Measurements from ENCODE around the gene NSMF. TPM values are rescaled to one million over a fixed set of nuclear protein-coding genes. Genes with fewer than 3 reads are reported as not detected.

The NSMF gene
- total and polyA plus RNA-seq, 2 of the 8 experiments (the other 6 are each of a cell fraction or from before 2014, with no cell fraction given), result 56.7 to 65.1 TPM

DNA sequence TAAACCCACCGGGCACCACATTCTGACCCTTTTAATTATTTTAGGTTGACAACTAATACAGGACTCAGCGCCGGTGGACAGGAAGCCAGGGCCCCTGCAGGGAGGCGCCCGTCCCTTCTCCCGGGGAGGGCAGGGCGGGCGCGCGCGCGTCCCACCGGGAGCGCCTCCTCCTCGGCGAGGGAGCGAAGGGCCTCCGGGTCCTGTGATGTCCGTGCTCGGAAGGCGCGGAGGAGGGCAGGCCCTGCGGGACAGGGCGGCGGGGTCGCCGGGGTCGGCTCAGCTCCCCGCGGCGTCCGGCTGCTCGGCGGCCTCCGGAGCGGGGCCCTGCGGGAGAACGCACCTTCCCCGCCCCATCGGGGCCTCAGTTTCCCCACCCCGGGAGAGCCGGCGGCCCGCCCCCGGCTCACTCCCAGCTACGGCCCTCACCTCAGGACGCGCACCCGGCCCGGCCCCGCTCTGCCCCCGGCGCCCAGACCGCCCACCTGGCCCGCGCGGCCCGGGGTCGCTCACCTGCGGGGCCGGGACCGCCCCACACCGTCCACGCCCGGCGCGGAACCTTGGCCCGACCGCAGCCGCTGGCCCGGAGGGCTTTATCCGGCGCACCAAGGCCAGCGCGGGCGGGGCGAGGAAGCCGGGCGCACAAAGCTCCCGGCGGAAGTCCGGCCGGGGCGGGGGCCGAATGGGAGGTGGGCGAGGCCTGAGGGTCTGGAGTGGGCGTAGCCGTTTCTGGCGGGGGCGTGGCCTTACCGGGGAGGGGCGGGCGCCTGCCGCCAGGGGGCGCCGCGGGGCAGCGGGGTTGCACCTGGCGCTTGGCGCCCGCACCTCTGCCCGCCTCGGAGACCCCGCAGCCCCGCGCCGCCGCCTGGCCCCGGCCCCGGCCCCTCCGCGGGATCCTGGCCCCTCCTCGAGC is 36.3 kb downstream of the NSMF start, which contains the start of the genes EXD3 and NOXA1 (continued):
- no peak for TF ChIP-seq SIRT6 (IDR thresholded peaks at IDR 0.05; ENCODE audit: low read length)
- TF ChIP-seq, protein P1, sequence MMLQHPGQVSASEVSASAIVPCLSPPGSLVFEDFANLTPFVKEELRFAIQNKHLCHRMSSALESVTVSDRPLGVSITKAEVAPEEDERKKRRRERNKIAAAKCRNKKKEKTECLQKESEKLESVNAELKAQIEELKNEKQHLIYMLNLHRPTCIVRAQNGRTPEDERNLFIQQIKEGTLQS (IDR thresholded peaks at IDR 0.05; ENCODE audit: insufficient read depth, low read depth, low read length), result no peak
- TF ChIP-seq, protein P2, sequence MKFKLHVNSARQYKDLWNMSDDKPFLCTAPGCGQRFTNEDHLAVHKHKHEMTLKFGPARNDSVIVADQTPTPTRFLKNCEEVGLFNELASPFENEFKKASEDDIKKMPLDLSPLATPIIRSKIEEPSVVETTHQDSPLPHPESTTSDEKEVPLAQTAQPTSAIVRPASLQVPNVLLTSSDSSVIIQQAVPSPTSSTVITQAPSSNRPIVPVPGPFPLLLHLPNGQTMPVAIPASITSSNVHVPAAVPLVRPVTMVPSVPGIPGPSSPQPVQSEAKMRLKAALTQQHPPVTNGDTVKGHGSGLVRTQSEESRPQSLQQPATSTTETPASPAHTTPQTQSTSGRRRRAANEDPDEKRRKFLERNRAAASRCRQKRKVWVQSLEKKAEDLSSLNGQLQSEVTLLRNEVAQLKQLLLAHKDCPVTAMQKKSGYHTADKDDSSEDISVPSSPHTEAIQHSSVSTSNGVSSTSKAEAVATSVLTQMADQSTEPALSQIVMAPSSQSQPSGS (IDR thresholded peaks at IDR 0.05; ENCODE audit: low read length), result no peak
- peak in 1 of 2 experiments; percentile 84; a peak in 1 of 4 replicates for TF ChIP-seq HDAC2 (IDR thresholded peaks at IDR 0.05; ENCODE audit: borderline replicate concordance in 1 of 2, low read depth in 2 of 2, low read length in 2 of 2)
- TF ChIP-seq ZNF274 (IDR thresholded peaks at IDR 0.05; ENCODE audit: borderline replicate concordance, extremely low read depth, low read length), result no peak
- 0 out of 2 replicates have a peak, but pooled peaks have one; percentile 27 for TF ChIP-seq YY1 (IDR thresholded peaks at IDR 0.05; ENCODE audit: low read depth, low read length)
- TF ChIP-seq TAF1 (IDR thresholded peaks at IDR 0.05; ENCODE audit: low read depth, low read length), result peak; percentile 68
- 0 out of 2 replicates have a peak, but pooled peaks have one; percentile 52 for TF ChIP-seq SP1 (IDR thresholded peaks at IDR 0.05; ENCODE audit: low read depth, low read length)
- TF ChIP-seq JUND (IDR thresholded peaks at IDR 0.05; ENCODE audit: low read length), result no peak
- TF ChIP-seq CBX5 (IDR thresholded peaks at IDR 0.05; ENCODE audit: low read depth, low read length), result no peak
- TF ChIP-seq BRCA1 (IDR thresholded peaks at IDR 0.05; ENCODE audit: low read depth, low read length), result no peak
- TF ChIP-seq FOSL1 (IDR thresholded peaks at IDR 0.05; ENCODE audit: insufficient read depth, low read depth, low read length), result no peak
- TF ChIP-seq TAF7 (optimal IDR thresholded peaks at IDR 0.05; ENCODE audit: borderline replicate concordance, low read depth, low read length), result peak; percentile 85
- peak; percentile 95 for TF ChIP-seq GABPA (IDR thresholded peaks at IDR 0.05; ENCODE audit: borderline replicate concordance, insufficient read depth, low read length)
- no peak for TF ChIP-seq CTBP2 (IDR thresholded peaks at IDR 0.05; ENCODE audit: borderline replicate concordance, insufficient read depth, insufficient read length, low read length)
- TF ChIP-seq SIN3A (conservative IDR thresholded peaks at IDR 0.05 in 1 of 2, IDR thresholded peaks at IDR 0.05 in 1 of 2; ENCODE audit: low read depth in 1 of 2, low read length in 2 of 2), result peak; percentile 87 to 93; a peak in 3 of 4 replicates
- peak; percentile 28; the same call in 1 of the 2 replicates for TF ChIP-seq CREB1 (IDR thresholded peaks at IDR 0.05)
- TF ChIP-seq KDM5A (IDR thresholded peaks at IDR 0.05; ENCODE audit: low read length), result peak; percentile 49; the same call in 1 of the 2 replicates
- no peak for TF ChIP-seq KDM1A (IDR thresholded peaks at IDR 0.05; ENCODE audit: borderline replicate concordance, low read length)
- TF ChIP-seq JUN (IDR thresholded peaks at IDR 0.05; ENCODE audit: low read depth, low read length), result peak; percentile 23; the same call in 1 of the 2 replicates

Measured in H1 (cell line).